NT2/D1 (cell line): ENCODE results near the gene TMCO4.

Experiments
- YY1 ChIP-seq: IDR thresholded peaks from 2 replicates; pipeline ENCODE4 v1.6.1; 2011; ENCODE audit not compliant: insufficient read length, insufficient read depth
- ZNF274 ChIP-seq: IDR thresholded peaks from 2 replicates; pipeline ENCODE4 v1.6.1; 2011; ENCODE audit warnings: mild to moderate bottlenecking, low read depth, low read length

DNA sequence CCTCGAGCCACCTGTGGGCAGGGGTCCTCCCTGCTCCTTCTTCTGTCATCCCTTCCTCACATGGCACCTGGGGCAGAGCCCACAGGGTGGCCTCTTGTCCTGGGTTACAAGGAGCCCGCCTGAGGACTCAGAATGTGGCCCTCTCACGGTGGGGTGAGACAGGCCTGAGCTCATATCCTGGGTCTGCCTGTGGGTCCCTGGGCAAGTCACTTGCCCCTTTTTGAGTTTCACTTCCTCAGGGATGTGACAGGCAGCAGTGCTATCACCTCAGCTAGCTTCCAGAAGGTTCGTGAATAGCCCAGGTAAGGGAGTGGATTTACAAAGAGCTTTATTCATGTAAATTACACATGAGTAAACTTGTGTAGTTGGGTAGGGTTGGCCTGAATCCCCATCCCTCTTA lies 101.5 kb downstream of the TMCO4 start:
- TF ChIP-seq YY1 (no peak), ZNF274 (no peak)
